Measurements from ENCODE around the gene ZNF354B.

ZNF354B gene

DNA sequence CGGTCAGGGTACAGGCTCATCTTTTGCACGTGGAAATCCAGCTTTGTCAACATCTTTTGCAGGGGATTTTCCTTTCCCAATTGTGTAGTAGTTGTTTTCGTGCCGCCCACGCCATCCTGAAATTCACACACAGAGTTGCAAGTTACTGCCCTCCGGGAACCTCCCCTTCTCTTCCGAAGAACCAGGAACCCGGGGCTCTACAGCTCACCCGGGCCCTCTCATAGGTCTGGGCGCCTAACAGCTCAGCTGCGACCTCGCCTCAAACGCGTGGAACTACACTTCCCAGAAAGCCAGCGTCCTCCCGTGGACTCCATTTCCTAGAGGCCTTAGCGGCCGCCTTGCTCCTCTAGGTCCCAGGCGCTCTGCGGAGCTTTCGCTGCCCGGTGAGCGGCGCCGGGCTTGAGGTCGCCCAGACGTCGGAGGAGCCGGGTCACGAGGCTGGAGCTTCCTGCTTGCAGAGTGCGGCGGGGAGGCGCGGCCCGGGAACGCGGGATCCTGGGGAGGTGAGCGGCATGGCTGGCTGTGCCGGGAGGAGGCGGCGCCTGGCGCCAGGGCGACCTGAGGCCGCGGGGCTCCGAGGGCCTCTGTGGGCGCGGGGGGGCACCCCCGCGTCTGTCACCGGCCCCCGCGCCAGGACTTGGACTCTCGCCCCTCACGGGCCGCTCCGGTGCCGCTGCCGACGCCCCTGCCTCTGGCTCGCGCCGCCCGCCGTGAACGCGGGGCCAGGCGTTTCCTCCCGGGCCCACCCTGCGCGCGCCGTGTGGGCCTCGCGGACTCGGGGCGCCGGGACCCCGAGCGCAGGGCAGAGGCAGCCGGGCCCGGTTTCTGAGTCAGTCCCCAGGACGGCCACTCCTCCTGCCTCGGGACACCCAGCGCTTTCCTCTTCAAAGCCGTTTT is at the start of gene ZNF354B:
Gene ZNF354B (plus strand): TSS at position 329 of the 897 bp plus-strand sequence. CDS start 1,095 bp downstream, outside the sequence.
- ChIA-PET POLR2A (interaction anchor here (0.6 to 1.2 kb wide), 7 partner anchors 9 to 764 kb away, joined by 3 to 9 read pairs (median 3); partner anchors contain the start of genes HNRNPH1 and ZNF354A), CTCF (interaction anchor here (0.7 to 1.5 kb wide), 2 partner anchors 129 to 577 kb away, joined by 4 to 10 read pairs; partner anchors contain the start of gene ZNF354A)
- no peak for TF ChIP-seq ZNF384 (IDR thresholded peaks at IDR 0.05)
- peak; percentile 58 for TF ChIP-seq ELF4 (IDR thresholded peaks at IDR 0.05)
- TF ChIP-seq SUZ12 (IDR thresholded peaks at IDR 0.05): peak; percentile 67; the same call in 1 of the 2 replicates
- TF ChIP-seq L3MBTL2 (conservative IDR thresholded peaks at IDR 0.05): peak; percentile 92
- peak; percentile 94 for DNase-seq (ENCODE audit: extremely low spot score)

DNA sequence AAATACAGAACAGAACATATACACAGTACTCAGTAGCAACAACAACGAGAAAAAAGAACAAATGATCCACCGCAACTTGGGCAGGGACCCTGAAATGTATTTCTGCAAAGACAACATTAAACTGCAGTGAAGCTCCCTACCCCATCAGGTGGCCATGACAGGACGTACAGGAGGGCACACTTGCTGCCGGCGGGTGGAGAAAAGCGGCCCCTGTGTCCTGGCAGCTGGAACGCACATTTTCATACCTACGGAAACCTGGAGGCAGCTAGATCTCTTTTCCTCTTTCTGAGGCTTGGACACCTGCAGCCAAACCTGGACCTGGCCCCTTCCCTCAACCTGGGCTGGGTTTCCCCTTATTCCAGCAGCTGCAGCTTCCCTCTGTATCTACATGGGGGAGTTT is 42.2 kb upstream of the ZNF354B start:
- CTCF ChIA-PET: no interaction called here

DNA sequence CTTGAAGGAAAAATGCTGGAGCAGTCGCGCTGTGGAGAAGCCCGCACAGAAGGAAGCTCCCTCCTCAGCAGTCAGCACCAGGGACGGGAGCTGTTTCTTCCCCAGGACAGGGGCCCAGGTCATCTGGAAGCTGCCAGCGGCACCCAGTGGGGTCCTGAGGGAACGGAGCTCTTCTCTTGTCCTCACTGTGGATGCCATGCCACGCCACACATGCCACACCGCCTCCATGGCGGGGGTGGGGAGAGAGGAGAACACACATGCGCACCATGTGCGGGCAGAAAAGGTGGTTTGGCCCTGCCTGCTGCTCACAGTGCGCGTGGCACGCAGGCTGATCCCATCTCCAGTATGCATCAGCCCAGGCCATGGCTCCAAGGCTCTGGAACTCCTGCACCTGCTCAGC is 41.7 kb upstream of the ZNF354B start:
- no peak for DNase-seq (ENCODE audit: extremely low spot score)

More for the DNA sequence above, 42.2 kb upstream of the ZNF354B start:
- no peak for DNase-seq (ENCODE audit: extremely low spot score)
- POLR2A ChIA-PET: no interaction called here
- no peak for TF ChIP-seq FOXK2 (IDR thresholded peaks at IDR 0.05)
- TF ChIP-seq LEF1 (IDR thresholded peaks at IDR 0.05; ENCODE audit: borderline replicate concordance): no peak
- TF ChIP-seq TARDBP (IDR thresholded peaks at IDR 0.05): no peak
- no peak for TF ChIP-seq SUZ12 (IDR thresholded peaks at IDR 0.05)
- no peak for TF ChIP-seq FOXM1 (IDR thresholded peaks at IDR 0.05; ENCODE audit: borderline replicate concordance)
- no peak for TF ChIP-seq ZNF384 (IDR thresholded peaks at IDR 0.05)
- TF ChIP-seq SP1 (IDR thresholded peaks at IDR 0.05): no peak
- TF ChIP-seq BHLHE40 (IDR thresholded peaks at IDR 0.05; ENCODE audit: borderline replicate concordance): no peak
- no peak for TF ChIP-seq FOXA1 (IDR thresholded peaks at IDR 0.05)
- TF ChIP-seq, protein P1, sequence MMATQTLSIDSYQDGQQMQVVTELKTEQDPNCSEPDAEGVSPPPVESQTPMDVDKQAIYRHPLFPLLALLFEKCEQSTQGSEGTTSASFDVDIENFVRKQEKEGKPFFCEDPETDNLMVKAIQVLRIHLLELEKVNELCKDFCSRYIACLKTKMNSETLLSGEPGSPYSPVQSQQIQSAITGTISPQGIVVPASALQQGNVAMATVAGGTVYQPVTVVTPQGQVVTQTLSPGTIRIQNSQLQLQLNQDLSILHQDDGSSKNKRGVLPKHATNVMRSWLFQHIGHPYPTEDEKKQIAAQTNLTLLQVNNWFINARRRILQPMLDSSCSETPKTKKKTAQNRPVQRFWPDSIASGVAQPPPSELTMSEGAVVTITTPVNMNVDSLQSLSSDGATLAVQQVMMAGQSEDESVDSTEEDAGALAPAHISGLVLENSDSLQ (IDR thresholded peaks at IDR 0.05): no peak
- no peak for TF ChIP-seq NFRKB (IDR thresholded peaks at IDR 0.05)
- no peak for TF ChIP-seq CTBP1 (IDR thresholded peaks at IDR 0.05; ENCODE audit: borderline replicate concordance)
- TF ChIP-seq ARNT (IDR thresholded peaks at IDR 0.05): no peak
- TF ChIP-seq L3MBTL2 (conservative IDR thresholded peaks at IDR 0.05): no peak
- no peak for TF ChIP-seq ELF4 (IDR thresholded peaks at IDR 0.05)
- no peak for TF ChIP-seq HDGF (IDR thresholded peaks at IDR 0.05; ENCODE audit: borderline replicate concordance)

DNA sequence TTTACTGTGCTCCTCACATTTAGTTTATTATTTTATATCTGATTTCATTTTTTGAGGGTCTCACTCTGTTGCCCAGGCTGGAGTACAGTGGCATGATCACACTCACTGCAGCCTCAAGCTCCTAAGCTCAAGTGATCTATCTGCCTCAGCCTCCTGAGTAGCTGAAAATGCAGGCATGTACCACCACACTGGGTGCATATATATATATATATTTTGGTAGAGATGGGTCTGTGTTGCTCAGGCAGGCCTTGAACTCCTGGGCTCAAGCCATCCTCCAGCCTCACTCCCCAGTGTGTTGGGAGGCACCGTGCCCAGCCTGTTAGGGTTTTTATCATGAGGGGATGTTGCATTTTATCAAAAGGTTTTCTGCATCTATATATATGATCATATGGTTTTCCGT is 39.8 kb upstream of the ZNF354B start:
- TF ChIP-seq SP1 (IDR thresholded peaks at IDR 0.05): no peak
- TF ChIP-seq ELF4 (IDR thresholded peaks at IDR 0.05): no peak
- TF ChIP-seq ARNT (IDR thresholded peaks at IDR 0.05): no peak
- TF ChIP-seq ZNF384 (IDR thresholded peaks at IDR 0.05): no peak
- TF ChIP-seq, protein P1 (IDR thresholded peaks at IDR 0.05): no peak
- TF ChIP-seq HDGF (IDR thresholded peaks at IDR 0.05; ENCODE audit: borderline replicate concordance): no peak
- TF ChIP-seq CTBP1 (IDR thresholded peaks at IDR 0.05; ENCODE audit: borderline replicate concordance): no peak
- TF ChIP-seq NFRKB (IDR thresholded peaks at IDR 0.05): no peak
- no peak for TF ChIP-seq FOXK2 (IDR thresholded peaks at IDR 0.05)
- TF ChIP-seq BHLHE40 (IDR thresholded peaks at IDR 0.05; ENCODE audit: borderline replicate concordance): no peak
- no peak for TF ChIP-seq FOXM1 (IDR thresholded peaks at IDR 0.05; ENCODE audit: borderline replicate concordance)
- no peak for TF ChIP-seq LEF1 (IDR thresholded peaks at IDR 0.05; ENCODE audit: borderline replicate concordance)
- TF ChIP-seq TARDBP (IDR thresholded peaks at IDR 0.05): no peak
- TF ChIP-seq L3MBTL2 (conservative IDR thresholded peaks at IDR 0.05): no peak
- no peak for TF ChIP-seq SUZ12 (IDR thresholded peaks at IDR 0.05)
- no peak for TF ChIP-seq FOXA1 (IDR thresholded peaks at IDR 0.05)
- CTCF ChIA-PET: no interaction called here
- DNase-seq (ENCODE audit: extremely low spot score): no peak
- POLR2A ChIA-PET: no interaction called here

More for the DNA sequence above, 41.7 kb upstream of the ZNF354B start:
- POLR2A ChIA-PET: no interaction called here
- TF ChIP-seq ARNT (IDR thresholded peaks at IDR 0.05) (no peak), SUZ12 (IDR thresholded peaks at IDR 0.05) (no peak), TARDBP (IDR thresholded peaks at IDR 0.05) (no peak), NFRKB (IDR thresholded peaks at IDR 0.05) (no peak), BHLHE40 (IDR thresholded peaks at IDR 0.05; ENCODE audit: borderline replicate concordance) (no peak), FOXA1 (IDR thresholded peaks at IDR 0.05) (no peak), FOXM1 (IDR thresholded peaks at IDR 0.05; ENCODE audit: borderline replicate concordance) (no peak), L3MBTL2 (conservative IDR thresholded peaks at IDR 0.05) (no peak), CTBP1 (IDR thresholded peaks at IDR 0.05; ENCODE audit: borderline replicate concordance) (no peak), HDGF (IDR thresholded peaks at IDR 0.05; ENCODE audit: borderline replicate concordance) (no peak), ZNF384 (IDR thresholded peaks at IDR 0.05) (no peak), SP1 (IDR thresholded peaks at IDR 0.05) (no peak), ELF4 (IDR thresholded peaks at IDR 0.05) (no peak), FOXK2 (IDR thresholded peaks at IDR 0.05) (no peak), LEF1 (IDR thresholded peaks at IDR 0.05; ENCODE audit: borderline replicate concordance) (no peak)
- TF ChIP-seq, protein P1 (IDR thresholded peaks at IDR 0.05): no peak
- CTCF ChIA-PET: no interaction called here

DNA sequence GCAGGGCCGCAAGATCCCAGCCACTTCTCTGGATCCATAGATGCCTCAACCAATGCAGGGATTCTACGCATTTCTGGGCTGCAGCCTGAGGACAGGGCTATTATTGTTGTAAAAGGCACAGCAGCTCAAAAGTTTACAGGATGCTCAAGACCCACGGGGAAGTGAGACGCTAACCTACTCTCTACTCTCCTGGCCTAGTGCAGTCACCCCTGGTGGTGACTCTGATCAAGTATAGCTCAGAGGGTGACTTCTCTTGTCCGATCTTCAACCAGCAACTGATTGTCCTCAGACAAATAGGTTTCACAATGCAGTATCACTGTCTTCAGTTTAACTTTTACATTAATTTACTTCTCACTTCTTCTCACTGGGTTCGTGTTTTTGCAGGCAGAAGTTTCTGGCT is 34.3 kb upstream of the ZNF354B start:
- TF ChIP-seq CTBP1 (IDR thresholded peaks at IDR 0.05; ENCODE audit: borderline replicate concordance) (no peak), ELF4 (IDR thresholded peaks at IDR 0.05) (no peak), L3MBTL2 (conservative IDR thresholded peaks at IDR 0.05) (no peak), NFRKB (IDR thresholded peaks at IDR 0.05) (no peak), FOXA1 (IDR thresholded peaks at IDR 0.05) (no peak), SUZ12 (IDR thresholded peaks at IDR 0.05) (no peak), FOXK2 (IDR thresholded peaks at IDR 0.05) (no peak), SP1 (IDR thresholded peaks at IDR 0.05) (no peak), FOXM1 (IDR thresholded peaks at IDR 0.05; ENCODE audit: borderline replicate concordance) (no peak), ARNT (IDR thresholded peaks at IDR 0.05) (no peak), LEF1 (IDR thresholded peaks at IDR 0.05; ENCODE audit: borderline replicate concordance) (no peak), ZNF384 (IDR thresholded peaks at IDR 0.05) (no peak), TARDBP (IDR thresholded peaks at IDR 0.05) (no peak), BHLHE40 (IDR thresholded peaks at IDR 0.05; ENCODE audit: borderline replicate concordance) (no peak), HDGF (IDR thresholded peaks at IDR 0.05; ENCODE audit: borderline replicate concordance) (no peak)
- TF ChIP-seq, protein P1 (IDR thresholded peaks at IDR 0.05): no peak
- ChIA-PET CTCF (no interaction called here), POLR2A (no interaction called here)
- DNase-seq (ENCODE audit: extremely low spot score): no peak
